Keratinocyte (primary cell): Measurements from ENCODE around the gene RHEX. TPM values are rescaled to one million over a fixed set of nuclear protein-coding genes. Genes with fewer than 3 reads are reported as not detected.

ENCODE experiments used
- DNase-seq: peaks from one replicate; pipeline ENCODE4 v3.0.0-alpha.2; 2011; ENCODE audit warnings: low read depth, missing footprints, low spot score
- FAIRE-seq: peaks from 2 replicates; lab custom pipeline; 2011; peaks lifted over from hg19 to GRCh38; lab: Jason Lieb, UNC
- H2AFZ ChIP-seq: 2 replicates; pipeline ENCODE4 v1.6.0; 2012; ENCODE audit warnings: low read length, control low read depth, inconsistent platforms; ENCODE audit not compliant: control insufficient read depth
- H3K27ac ChIP-seq: 2 replicates; pipeline ENCODE4 v1.5.1; 2011; ENCODE audit warnings: low read length; ENCODE audit not compliant: control insufficient read depth, insufficient read depth
- H3K27me3 ChIP-seq: 3 replicates; pipeline ENCODE4 v1.6.0; 2011; ENCODE audit warnings: low read length; ENCODE audit not compliant: control insufficient read depth, insufficient read depth; ENCODE audit errors: extremely low read depth
- H3K36me3 ChIP-seq, 2 experiments: 2 replicates in 1 of 2; 3 replicates in 1 of 2; pipeline ENCODE4 v1.5.1; 2011; ENCODE audit warnings: low read length in 2 of 2, mild to moderate bottlenecking in 1 of 2; ENCODE audit not compliant: control insufficient read depth in 2 of 2, insufficient read depth in 2 of 2; ENCODE audit errors: extremely low read depth in 1 of 2
- H3K4me1 ChIP-seq: 3 replicates; pipeline ENCODE4 v1.5.1; 2011; ENCODE audit warnings: low read length; ENCODE audit not compliant: control insufficient read depth, insufficient read depth; ENCODE audit errors: extremely low read depth
- H3K4me2 ChIP-seq: 3 replicates; pipeline ENCODE4 v1.6.0; 2011; ENCODE audit warnings: low read depth, low read length; ENCODE audit not compliant: control insufficient read depth, insufficient read depth; ENCODE audit errors: extremely low read depth
- H3K4me3 ChIP-seq, 3 experiments: fragments of 200-600 bp in 1 of 3; sonication (generic) in 1 of 3; 2 replicates in 2 of 3; 3 replicates in 1 of 3; pipeline ENCODE4 v1.5.1; 2011 to 2016; ENCODE audit warnings: low read length in 3 of 3, mild to moderate bottlenecking in 3 of 3, control low read depth in 2 of 3, inconsistent platforms in 1 of 3, low read depth in 1 of 3, mixed read lengths in 1 of 3, mixed run types in 1 of 3, moderate library complexity in 1 of 3; ENCODE audit not compliant: control insufficient read depth in 2 of 3, insufficient read depth in 2 of 3; ENCODE audit errors: extremely low read depth in 1 of 3
- H3K79me2 ChIP-seq: 2 replicates; pipeline ENCODE4 v1.6.0; 2012; ENCODE audit warnings: low read length; ENCODE audit not compliant: control insufficient read depth, insufficient read depth
- H3K9ac ChIP-seq: 3 replicates; pipeline ENCODE4 v1.6.0; 2011; ENCODE audit warnings: low read length; ENCODE audit not compliant: control insufficient read depth, insufficient read depth; ENCODE audit errors: extremely low read depth
- H3K9me1 ChIP-seq: 3 replicates; pipeline ENCODE4 v1.6.0; 2011; ENCODE audit warnings: low read length; ENCODE audit not compliant: control insufficient read depth, insufficient read depth; ENCODE audit errors: extremely low read depth
- H3K9me3 ChIP-seq: 2 replicates; pipeline ENCODE4 v1.5.1; 2012; ENCODE audit warnings: low read depth, low read length; ENCODE audit not compliant: control insufficient read depth
- H4K20me1 ChIP-seq: 3 replicates; pipeline ENCODE4 v1.6.0; 2011; ENCODE audit warnings: low read length; ENCODE audit not compliant: control insufficient read depth, insufficient read depth; ENCODE audit errors: extremely low read depth
- EZH2 ChIP-seq: IDR thresholded peaks from one replicate; pipeline ENCODE4 v1.6.1; 2012; ENCODE audit warnings: inconsistent platforms, mild to moderate bottlenecking, low read length, moderate library complexity
- dilution Hi-C: fragments of 300-500 bp; cut with MboI; formaldehyde crosslinking; loops from one replicate; pipeline ENCODE4 v1.7.0; 2020; ENCODE audit warnings: low sequenced_read_pairs; ENCODE audit not compliant: extremely low pct_ligation_motif_present
- polyA plus RNA-seq, 5 experiments: library from polyadenylated mRNA; depleted of rRNA in 3 of 5; stranded (reverse) in 3 of 5; stranded (forward) in 1 of 5; unstranded in 1 of 5; fragments of >200 nt; gene quantifications; 1 replicate in 1 of 5; 2 replicates in 3 of 5; 3 replicates in 1 of 5; pipeline versions ENCODE4 v1.2.1 to v1.2.3, GENCODE V29; 2011 to 2012; ENCODE audit warnings: missing spikeins in 2 of 5, low read depth in 1 of 5, low replicate concordance in 1 of 5
- TF ChIP-seq, protein P1 (sequence below), 3 experiments: IDR thresholded peaks in 1 of 3; conservative IDR thresholded peaks in 1 of 3; optimal IDR thresholded peaks in 1 of 3; 2 replicates in 2 of 3; 3 replicates in 1 of 3; pipeline versions ENCODE3 to v1.5.1; 2011; ENCODE audit warnings: low read length in 3 of 3, mild to moderate bottlenecking in 3 of 3, moderate library complexity in 2 of 3, control low read depth in 1 of 3, inconsistent platforms in 1 of 3; ENCODE audit not compliant: insufficient read depth in 2 of 3; ENCODE audit errors: extremely low read depth in 1 of 3

The RHEX gene
- polyA plus RNA-seq, 1 donor (not counting 4 experiments of a cell fraction or from before 2014, with no cell fraction given) = not detected

- H3K9me3 ChIP-seq = no peaks in the 10 kb centered on the region
- no peaks in the 10 kb centered on the region for H3K36me3 ChIP-seq
- no peak overlapping the region for H3K4me3 ChIP-seq
- no peaks in the 10 kb centered on the region for H3K9me1 ChIP-seq
- no peak overlapping the region for H2AFZ ChIP-seq
- peaks cover 20% of the 10 kb centered on the region for H3K27me3 ChIP-seq
- no peak for TF ChIP-seq EZH2
- TF ChIP-seq, protein P1, sequence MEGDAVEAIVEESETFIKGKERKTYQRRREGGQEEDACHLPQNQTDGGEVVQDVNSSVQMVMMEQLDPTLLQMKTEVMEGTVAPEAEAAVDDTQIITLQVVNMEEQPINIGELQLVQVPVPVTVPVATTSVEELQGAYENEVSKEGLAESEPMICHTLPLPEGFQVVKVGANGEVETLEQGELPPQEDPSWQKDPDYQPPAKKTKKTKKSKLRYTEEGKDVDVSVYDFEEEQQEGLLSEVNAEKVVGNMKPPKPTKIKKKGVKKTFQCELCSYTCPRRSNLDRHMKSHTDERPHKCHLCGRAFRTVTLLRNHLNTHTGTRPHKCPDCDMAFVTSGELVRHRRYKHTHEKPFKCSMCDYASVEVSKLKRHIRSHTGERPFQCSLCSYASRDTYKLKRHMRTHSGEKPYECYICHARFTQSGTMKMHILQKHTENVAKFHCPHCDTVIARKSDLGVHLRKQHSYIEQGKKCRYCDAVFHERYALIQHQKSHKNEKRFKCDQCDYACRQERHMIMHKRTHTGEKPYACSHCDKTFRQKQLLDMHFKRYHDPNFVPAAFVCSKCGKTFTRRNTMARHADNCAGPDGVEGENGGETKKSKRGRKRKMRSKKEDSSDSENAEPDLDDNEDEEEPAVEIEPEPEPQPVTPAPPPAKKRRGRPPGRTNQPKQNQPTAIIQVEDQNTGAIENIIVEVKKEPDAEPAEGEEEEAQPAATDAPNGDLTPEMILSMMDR (optimal IDR thresholded peaks at IDR 0.05 in 1 of 3, IDR thresholded peaks at IDR 0.05 in 1 of 3, conservative IDR thresholded peaks at IDR 0.05 in 1 of 3; ENCODE audit: extremely low read depth in 1 of 3, insufficient read depth in 2 of 3, low read length in 3 of 3) = no peak
- no peak overlapping the region for H3K27ac ChIP-seq
- no peaks in the 10 kb centered on the region for H3K4me1 ChIP-seq
- H3K9ac ChIP-seq = no peak overlapping the region
- no peaks in the 10 kb centered on the region for H3K79me2 ChIP-seq
- FAIRE-seq (no peak), DNase-seq (no peak)
- no peaks in the 10 kb centered on the region for H4K20me1 ChIP-seq
- dilution Hi-C loops = no loop called here
- H3K4me2 ChIP-seq = no peak overlapping the region
These were observed 89.0 kb downstream of the RHEX start for GRCh38 chr1:206142011-206142410.

DNA sequence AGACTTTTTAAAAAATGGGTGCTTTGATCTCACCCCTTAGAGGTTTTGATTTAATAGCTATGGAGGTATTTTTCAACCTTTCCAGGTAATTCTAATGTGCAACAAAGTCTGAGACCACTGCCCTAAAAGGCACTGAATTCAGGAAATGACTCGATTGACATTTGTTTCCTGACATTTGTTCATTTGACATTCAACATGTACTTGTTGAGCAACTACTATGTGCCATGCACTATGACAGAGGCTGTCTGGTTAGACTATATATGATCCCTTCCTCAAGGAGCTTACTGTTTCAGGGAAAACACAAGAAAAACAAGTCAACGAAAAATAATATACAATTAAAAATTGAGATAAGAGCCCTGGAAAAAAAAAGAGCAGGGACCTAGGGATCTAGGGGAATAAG, 89.8 kb downstream of the RHEX start:
- H3K79me2 ChIP-seq = no peaks in the 10 kb centered on the region
- TF ChIP-seq, protein P1 (optimal IDR thresholded peaks at IDR 0.05 in 1 of 3, IDR thresholded peaks at IDR 0.05 in 1 of 3, conservative IDR thresholded peaks at IDR 0.05 in 1 of 3; ENCODE audit: extremely low read depth in 1 of 3, insufficient read depth in 2 of 3, low read length in 3 of 3) = no peak
- no peak for TF ChIP-seq EZH2
- H3K9me3 ChIP-seq = no peaks in the 10 kb centered on the region
- no peaks in the 10 kb centered on the region for H3K9me1 ChIP-seq
- H2AFZ ChIP-seq = no peak overlapping the region
- FAIRE-seq = no peak
- dilution Hi-C loops = no loop called here
- H3K4me1 ChIP-seq = no peaks in the 10 kb centered on the region
- no peak for DNase-seq
- no peak overlapping the region for H3K4me3 ChIP-seq
- no peaks in the 10 kb centered on the region for H3K36me3 ChIP-seq
- H4K20me1 ChIP-seq = no peaks in the 10 kb centered on the region
- H3K9ac ChIP-seq = no peak overlapping the region
- H3K4me2 ChIP-seq = no peak overlapping the region
- H3K27me3 ChIP-seq = peaks cover 20% of the 10 kb centered on the region
- H3K27ac ChIP-seq = no peak overlapping the region
